Activated effector memory CD4-positive, alpha-beta T cell treated with Interleukin-2 at 50 U/mL for 16 hours (primary cell): Measurements from ENCODE around the gene SRRD.

Experiments
- DNase-seq: peaks from one replicate; pipeline ENCODE4 v3.0.0-alpha.2; 2020

Gene SRRD

GRCh38 chr22:26484360-26484706, 656 bp downstream of the SRRD start:
- DNase-seq, result no peak

- DNase-seq, result no peak
These were observed 1.3 kb downstream of the SRRD start for GRCh38 chr22:26485013-26485412.

DNA sequence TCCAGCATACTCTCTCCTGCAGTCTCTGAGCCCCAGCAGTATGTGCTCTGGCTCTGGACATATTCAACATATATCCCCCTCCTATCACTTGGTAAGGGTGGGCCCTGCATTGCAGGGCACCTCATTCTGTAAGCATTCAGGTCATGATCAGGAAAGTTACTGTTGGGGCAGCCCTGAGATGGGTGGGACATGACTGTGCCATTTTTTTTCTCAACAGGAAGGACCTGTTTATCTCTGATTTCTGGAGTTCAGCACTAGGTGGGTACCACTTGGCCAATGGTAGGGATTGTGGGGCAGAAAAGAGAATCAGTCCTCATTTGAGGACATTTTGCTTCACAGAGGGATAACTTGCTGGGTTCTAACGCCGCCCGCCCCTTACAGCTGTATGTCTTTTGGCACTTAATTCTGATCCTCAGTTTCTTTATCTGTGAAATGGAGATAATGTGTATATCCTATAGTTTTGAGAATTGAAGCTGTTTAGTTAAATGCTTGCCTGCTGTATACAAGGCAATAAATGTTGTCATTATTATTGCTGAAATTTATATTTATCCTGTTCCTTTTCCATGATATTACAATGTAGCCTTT, 2.2 kb downstream of the SRRD start:
- no peak for DNase-seq

DNA sequence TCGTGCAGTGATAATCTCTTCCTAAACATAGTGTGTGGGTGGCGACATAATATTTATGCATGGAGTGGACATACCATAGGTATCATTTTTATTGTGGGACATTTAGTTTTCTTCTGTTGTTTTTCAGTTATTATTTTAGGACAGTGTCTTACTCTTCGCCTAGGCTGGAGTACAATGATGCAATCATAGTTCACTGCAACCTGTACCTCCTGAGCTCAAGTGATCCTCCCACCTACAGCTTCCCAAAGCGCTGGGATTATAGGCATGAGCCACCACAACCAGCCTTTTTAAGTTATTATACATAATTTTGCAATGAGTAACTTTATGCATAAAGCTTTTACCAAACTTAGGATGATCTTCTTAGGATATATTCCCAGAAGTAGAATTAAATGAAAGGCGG, 2.7 kb downstream of the SRRD start:
- no peak for DNase-seq

DNA sequence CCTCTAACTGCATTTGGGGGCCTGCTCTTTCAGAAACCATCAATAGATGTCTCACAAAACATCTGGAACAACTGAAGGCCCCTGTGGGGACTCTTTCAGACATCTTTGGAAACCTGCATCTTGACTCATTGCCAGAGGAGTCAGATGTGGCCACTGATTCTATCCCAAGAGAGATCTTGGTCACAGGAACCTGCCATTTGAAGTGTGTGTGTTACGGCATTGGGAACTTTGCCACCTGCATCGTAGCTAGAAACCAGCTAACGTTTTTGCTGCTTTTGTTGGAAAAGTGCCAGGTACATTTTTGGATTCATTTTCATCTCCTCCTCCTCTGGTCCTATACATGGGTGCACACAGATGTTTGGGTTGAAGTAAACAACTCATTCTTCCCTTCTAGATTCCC, 4.3 kb downstream of the SRRD start:
- DNase-seq, result no peak

- DNase-seq, result no peak
These were observed 5.9 kb downstream of the SRRD start for GRCh38 chr22:26489447-26490036.

- no peak for DNase-seq
These were observed 8.5 kb downstream of the SRRD start for GRCh38 chr22:26492220-26492619.

- no peak for DNase-seq
These were observed 10.8 kb downstream of the SRRD start for GRCh38 chr22:26494506-26494905.

DNA sequence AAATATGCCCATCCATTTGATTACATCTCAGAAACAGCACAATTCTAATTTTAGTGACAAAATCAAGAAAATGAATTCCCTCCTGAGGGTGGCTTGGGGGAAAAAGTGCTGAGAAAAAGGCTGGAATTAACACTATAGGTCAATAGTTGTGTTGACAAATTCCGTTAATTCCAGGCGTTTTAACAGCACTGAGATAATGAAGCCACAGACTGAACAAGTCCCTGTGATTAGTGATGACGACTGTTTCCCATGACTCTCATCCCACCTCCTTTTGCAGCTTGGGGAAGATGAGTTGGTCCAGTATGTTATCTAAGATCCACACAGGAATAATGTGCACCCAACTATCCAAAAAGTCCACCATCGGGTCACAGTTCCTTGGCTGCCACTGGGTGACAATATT, 12.8 kb downstream of the SRRD start:
- DNase-seq, result no peak

DNA sequence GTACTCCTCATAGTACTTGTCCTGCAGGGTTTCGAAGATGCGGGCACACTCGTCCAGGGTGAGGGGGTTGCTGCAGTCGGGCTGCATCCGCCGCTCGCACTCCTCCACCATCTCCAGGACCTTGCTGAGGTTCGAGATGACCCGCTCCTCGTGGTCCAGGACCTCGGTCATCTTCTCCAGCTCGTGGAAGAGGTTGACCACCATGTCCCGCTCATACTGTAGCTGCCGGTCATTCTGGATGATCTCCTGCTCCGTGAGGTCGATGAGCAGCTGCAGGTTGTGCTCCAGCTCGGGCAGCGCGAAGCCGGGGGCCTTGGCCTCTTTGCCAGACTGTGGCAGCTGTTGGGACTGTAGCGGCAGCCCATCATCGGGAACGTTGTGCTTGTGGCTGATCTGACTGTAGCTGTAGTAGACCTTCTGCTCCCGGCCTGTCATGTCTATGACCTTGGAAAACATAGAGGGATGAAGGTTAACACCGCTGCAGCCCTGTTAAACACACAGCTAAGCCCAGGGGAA, 15.6 kb downstream of the SRRD start:
- DNase-seq, result no peak

DNA sequence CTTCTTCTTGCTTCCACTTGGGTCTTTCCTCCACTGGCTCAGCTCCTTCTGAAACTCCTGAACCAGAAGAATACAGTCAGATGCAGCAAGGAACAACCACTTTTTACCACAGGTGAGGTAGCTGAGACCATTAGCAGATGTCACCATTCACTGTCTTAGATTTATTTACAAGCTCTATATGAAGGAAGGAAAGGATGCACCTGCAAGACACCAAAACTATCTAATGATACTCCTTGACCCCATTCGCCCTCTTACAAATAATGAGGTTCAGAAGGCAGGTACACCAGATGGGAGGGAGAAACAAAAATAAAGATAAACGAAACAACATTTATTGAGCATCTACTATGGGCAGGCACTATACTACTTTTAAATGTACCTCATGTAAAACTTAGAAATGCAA, 18.3 kb downstream of the SRRD start:
- no peak for DNase-seq

DNA sequence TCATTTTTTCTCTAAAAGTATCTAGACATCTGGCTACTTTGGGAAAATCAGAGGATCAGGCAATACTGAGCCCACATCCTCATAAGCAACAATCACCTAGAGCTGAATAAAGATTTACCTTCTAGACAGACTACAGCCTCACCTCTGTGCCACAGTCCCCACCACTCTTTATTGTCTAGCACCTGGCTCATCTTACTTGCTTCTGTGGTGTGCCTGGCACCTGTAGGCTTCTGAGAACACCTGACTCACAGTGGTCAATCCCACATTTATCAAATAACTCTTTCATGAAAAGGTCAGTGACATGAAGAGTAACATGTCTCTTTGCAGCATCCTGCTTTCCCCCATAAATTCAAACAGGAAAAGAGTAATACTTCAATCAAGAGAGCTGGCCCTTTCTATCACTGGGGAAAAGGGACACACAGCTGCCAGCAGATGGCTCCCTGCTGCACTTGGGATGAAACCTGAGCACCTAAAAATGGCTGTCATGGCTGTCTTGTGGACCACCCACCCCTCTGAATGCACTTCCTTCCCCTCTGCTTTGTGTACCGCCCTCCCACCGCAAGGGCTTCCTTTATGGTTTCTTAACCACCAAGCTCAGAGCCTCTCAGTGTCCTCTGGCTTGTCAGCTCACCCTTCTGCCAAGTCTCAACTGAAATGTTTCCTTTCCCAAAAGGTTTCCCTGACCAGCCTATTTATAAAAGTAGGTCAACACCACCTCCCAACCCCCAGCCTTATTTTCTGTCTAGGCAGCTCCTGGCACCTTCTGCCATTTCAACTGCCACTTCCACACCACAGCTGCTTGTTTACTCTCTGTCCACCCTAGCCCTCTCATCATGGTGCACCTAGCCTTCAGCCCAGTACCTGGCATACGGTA, 19.2 kb downstream of the SRRD start:
- peak; percentile 31 for DNase-seq

DNA sequence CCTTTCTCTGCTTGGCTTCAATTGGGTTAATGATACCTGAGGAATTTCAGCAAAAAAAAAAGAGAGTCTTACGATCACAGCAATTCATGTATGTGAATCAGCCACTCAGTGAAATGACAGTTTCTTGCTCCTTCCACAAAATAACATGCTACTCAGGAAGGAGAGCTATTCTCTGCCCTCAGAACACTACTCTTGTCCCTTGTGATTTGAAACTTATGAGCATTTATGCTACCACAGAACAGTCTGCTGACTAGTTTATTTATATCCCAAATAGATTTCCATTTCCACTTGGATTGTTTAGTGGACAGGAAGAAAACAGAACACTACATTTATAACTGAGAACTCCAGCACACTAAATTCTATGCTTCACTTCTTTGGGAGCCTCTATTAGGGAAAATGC, 20.1 kb downstream of the SRRD start:
- no peak for DNase-seq

DNA sequence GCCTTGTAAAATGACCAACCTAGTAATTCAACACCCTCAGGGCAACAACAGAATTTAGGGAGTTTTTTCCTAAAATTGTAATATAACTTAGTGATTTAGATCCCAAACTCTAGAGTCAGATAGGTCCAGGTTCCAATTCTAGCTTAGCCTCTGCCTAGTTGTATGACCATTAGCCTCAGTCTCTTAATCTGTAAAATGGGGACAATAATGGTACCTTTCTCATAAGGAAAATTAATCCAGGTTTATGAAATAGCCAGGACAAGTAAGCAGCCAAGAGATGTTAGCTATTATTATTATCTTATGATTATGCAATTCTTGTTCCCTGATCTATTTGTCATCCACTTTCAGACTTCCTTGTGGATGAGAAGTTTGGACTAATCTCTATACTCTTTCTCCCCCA, 24.5 kb downstream of the SRRD start:
- no peak for DNase-seq

- DNase-seq, result peak; percentile 84
These were observed 28.6 kb downstream of the SRRD start, which contains the start of gene TFIP11 for GRCh38 chr22:26512149-26512793. Gene TFIP11 (minus strand): TSS chr22:26512473. CDS start chr22:26510272, 2,201 bp downstream.

DNA sequence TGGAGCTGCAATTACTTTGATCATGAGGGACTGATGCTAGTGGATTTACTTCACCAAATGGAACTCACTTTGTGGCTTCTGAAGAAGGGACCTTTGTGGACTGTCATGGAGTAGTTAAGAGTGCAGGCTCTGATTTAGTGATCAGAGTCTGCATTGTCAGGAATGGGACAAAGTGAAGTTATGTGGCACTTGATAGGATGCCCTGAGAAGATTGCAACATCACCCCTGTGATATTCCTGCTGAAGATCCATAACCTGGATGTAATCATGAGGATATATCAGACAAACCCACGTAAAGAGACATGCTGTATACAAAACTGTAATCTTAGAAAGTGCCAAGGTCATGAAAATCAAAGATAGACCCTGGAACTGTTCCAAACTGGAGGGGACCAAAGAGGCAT, 30.2 kb downstream of the SRRD start:
- DNase-seq, result no peak

GRCh38 chr22:26514419-26515161, 30.9 kb downstream of the SRRD start:
- DNase-seq, result no peak

GRCh38 chr22:26515931-26516330, 32.3 kb downstream of the SRRD start:
- DNase-seq, result no peak

DNA sequence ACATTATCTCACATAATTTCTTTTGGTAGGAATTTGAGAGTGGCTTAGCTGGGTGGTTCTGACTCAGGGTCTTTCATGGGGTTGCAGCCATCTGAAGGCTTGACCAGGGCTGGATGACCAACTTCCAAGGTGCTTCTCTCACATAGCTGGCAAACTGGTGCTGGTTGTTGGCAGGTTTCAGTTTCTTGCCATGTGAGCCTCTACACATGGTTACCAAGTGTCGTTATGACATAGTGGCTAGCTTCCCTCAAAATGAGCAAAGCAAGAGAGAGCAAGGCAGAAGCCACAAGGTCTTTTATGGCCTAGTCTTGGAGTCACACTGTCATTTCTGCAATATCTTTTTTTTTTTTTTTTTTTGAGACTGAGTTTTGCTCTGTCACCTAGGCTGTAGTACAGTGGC, 32.8 kb downstream of the SRRD start:
- no peak for DNase-seq

GRCh38 chr22:26517429-26517828, 33.8 kb downstream of the SRRD start:
- DNase-seq, result no peak

- no peak for DNase-seq
These were observed 38.3 kb downstream of the SRRD start for GRCh38 chr22:26522012-26522411.

GRCh38 chr22:26522592-26522991, 38.9 kb downstream of the SRRD start:
- no peak for DNase-seq

DNA sequence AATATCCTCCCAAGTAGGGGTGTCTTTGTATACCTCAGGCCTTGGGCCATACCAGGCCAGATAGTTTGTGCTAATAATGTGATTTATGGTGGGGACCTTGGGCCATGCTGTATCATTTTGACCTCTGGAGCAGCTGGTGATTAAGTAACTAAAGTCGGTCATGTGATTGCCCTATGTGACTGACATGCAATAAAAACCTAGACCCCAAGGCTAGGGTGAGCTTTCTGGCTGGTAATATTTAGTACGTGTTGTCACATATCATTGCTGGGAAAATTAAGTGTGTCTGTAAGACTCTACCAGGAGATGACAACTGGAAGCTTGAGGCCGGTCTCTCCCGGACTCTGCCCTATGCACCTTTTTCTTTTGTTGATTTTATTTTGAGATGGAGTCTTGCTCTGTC, 41.2 kb downstream of the SRRD start:
- no peak for DNase-seq
